IPS-NIHi7 (cell line): ENCODE results near the gene LMX1B.

ENCODE experiments used
- DNase-seq: peaks from one replicate; pipeline ENCODE4 v3.0.0; 2012; ENCODE audit warnings: mixed read lengths; ENCODE audit errors: extremely low spot score

Gene LMX1B

DNA sequence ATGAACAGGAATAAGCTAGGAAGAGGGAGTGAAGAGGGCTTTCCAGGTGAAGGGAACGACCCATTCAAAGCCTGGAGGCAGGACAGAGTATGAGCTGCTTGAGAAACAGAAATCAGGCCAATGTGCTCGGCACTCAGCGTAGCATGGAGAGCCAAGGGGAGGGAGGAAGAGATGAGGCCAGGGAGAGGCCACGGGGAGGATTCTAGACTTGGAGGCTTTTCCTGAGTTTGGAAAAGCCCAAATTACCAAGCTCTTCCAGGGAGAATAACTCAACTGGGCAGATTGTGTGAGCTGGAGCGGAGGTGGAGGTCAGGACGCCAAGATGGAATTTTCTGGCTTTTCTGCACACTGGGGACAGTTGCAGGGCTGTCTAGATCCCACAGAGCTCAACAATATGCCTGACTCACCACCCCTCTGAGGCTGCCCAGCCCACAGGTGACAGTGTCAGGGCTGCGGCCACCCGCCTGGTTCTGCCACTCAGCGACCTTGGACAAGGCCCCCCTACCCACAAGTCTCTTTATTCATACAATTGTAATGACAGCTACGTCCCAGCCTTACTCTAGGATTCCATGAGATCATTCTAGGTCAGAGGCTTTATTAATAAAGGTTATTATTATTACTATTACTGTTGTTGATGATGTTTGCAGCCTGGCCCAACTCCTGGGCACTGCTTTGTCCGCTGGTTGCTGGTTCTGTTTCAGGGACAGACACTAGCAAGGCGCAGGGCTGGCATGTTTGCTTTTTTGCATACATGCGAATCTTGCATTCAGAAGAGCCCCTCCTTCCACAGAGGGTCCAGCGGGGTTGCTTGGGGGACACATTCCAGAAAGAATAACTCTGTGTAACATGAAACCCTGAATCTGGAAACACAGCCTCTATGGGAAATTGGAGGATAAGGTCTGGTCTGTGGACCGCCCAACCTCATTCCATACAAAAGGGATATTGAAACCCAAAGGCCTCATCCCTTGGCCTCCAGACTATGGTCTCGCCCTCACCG lies 9.4 kb upstream of the LMX1B start:
- no peak for DNase-seq

DNA sequence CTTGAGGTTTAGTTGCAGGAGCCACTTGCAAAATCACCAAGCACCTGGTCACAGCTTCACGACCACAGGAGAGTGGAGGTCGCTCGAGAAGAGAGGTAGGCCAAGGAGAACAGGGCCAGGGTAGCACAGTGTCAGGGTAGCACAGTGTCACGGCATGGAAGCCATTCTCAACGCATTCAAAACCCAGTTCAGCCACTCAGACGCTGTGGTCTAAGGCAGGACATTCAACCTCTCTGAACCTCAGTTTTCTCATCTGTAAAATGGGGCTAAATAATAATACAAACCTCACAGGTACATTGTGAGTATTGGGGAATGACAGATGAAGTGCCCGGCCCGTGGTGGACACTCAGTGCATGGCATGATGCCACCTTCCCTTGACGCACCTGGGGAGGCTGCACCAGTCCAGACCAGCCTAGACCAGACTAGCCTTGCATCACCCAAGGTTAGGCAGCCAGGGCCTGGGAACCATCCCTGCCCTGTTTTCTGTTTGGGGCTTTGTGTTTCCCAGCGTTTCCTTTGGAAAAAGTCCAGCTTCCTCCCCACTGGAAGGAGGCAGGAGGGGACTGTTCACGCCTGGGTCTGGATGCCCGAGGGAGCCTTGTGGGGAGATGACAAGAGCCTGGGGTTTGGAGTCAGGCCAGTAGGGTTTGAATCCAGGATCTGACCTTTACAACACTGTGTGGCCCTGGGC lies 7.8 kb upstream of the LMX1B start:
- DNase-seq, result no peak

DNA sequence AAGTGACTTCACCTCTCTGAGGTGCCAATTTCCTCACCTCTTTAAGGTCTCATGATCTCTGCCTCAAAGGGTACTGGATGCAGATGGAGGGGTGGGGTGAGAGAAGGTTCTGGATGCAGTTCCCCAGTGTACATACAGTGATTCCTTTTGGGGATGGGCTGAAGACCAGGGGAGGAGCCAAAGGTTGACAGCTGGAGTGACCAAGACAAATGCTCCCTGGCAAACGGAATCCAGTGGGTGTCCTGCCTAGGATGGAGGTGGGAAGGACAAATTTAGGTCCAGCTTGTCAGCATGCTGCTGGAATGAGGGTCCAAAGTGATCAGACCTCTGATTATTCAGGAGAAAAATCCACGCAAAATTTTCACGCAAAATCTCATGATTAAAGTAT lies 7.3 kb upstream of the LMX1B start:
- DNase-seq, result no peak

DNA sequence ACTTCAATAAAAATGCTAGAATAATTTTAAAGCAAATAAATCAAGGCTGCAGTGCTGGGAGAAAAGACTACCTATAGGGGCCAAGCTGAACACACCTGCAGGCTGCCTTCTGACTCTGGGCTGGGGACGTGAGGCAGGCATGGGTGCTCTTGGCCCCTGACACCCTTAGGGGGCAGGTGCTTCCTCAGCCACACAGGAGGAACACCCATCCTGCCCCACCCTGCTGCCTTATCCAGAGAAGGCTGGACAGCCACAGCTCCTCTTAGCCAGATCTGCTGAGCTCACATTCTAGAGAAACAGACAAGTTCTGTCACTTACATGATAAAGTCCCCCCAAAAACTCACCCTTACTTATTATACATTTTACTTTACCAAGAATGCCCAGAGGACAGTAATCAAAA lies 6.6 kb upstream of the LMX1B start:
- no peak for DNase-seq

DNA sequence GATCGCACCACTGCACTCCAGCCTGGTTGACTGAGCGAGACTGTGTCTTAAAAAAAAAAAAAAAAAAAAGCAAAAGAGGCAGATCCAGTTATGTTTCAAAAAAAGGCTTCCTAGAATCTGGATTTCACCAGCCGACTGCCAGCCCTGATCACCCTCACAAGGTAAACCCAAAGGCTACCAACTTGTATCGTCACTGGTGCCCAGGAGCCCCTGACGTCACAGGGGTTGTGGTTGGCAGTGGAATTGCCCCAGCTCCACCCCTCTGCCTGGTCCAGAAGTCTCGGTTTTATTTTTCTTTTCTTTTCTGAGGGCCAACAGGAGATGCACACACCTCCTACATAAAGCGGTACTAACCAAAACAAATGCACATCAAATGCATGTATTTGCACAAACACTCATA lies 6.0 kb upstream of the LMX1B start:
- DNase-seq, result no peak

DNA sequence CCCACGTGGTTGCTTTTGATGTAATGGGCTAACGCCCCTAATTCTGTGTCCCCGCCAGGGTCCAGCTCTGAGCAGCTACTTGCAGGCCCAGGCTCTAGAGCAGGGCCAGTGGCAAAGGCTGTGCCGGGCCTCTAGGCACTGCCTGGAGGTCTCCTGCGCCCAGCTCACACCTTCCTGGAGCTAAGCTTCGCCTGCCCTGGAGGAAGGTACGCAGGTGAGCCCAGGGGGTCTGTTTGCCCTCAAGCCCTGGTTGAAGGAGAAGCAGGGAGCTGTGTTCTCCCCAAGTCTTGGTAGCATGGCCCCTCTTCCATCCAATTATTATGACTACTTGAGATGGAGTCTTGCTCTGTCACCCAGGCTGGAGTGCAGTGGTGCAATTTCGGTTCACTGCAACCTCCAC lies 5.2 kb upstream of the LMX1B start:
- no peak for DNase-seq

DNA sequence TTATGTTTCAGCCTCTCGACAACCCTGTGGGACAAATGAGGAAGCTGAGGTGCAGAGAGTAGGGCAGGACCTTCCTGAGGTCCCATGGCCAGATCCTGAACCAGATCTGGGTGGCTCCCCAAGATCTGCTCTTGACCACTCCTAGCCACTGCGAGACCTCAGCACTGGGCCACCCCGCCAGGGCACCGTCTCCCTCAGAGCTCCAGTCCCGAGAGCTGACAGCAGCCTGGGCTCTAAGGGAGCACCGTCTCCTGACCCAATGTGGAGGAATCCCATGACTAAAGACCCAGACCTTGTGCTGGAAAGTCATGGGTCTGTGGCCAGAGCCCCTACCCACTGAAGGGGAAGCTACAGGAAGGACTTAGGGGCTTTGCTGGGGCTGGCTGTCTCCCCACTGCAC lies 4.5 kb upstream of the LMX1B start:
- DNase-seq, result no peak

DNA sequence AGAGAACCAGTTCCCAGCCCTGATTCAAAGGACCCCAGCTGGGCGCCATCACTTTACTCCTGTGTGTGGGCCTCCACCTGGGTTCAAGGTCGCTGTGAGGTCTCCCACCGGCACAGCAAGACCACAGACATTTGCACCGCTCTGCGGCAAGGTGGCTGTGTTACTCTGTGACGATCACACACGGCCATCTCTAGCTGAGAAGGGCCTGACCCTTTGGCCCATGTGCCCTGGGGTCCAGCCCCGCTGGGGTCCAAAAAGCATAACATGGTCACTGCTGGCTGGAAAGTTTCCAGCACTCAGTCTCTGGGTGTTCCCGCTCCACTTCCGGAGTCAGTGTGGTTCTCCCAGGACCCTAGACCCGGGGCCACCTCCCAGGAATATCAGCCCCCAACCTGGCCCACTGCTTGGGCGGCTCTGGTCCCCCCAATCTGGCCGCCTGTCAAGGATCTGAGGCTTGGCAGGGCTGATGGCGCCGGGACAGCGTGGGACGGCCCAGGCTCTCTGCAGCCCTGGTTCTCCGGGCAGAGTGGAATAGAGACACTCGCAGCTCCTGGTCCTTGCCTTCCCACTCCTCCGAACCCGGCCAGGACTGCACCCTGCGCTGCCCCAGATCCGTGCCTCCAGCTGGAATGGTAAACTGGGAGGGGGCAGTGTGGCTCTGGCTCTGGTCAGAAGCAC lies 3.9 kb upstream of the LMX1B start:
- DNase-seq, result no peak

DNA sequence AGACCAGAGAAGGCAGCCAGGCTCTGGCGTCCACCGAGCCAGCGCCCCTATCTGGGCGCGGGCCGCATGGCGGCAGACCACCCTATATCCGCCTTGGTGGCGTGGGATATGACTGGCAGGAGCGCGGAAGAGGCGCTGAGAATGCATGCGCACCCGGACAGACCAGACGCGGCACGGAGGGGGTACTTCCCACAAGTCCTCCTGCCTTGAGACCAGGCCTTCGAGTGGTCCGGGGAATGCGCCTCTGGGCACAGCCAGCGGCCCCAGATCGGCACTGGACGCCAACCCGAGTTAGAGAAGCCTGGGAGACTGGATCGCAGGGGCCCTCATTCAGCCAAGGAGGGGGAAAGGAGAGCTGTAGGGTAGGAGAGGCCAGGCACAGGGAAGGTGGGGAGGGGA lies 2.5 kb upstream of the LMX1B start:
- DNase-seq, result no peak

DNA sequence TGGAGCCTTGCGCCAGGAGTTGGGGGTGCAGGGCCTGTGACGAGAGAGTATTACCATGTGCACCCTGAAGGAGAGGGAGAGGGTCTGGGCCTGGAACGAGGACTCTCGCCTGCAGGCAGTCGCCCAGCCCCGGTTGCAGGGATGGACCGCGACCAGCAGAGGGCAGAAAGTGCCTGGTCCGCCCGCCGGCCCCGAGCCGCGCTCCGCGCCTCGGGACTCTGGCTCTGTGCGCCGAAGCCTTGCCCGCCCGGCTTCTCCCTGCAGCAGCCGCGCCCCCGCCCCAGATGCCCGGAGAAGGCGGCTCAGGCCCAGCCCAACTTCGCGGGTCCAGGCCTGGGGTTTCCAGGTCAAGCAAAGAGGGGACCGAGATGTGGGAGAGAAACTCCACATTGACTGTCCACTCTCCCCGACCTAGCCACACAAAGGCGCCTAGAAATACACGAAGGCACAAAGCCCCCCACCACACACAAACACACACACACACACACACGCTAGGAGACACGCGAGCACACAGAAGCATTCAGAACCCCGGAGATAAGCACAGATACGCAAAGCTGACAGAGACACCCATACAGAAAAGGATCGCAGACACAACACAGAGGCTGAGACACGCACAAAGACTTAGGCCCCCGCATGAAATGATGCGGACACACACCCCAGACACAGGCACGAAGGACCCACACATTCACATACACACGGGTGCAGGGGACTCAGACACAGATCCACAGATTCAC lies 2.0 kb upstream of the LMX1B start:
- peak; percentile 90 for DNase-seq

DNA sequence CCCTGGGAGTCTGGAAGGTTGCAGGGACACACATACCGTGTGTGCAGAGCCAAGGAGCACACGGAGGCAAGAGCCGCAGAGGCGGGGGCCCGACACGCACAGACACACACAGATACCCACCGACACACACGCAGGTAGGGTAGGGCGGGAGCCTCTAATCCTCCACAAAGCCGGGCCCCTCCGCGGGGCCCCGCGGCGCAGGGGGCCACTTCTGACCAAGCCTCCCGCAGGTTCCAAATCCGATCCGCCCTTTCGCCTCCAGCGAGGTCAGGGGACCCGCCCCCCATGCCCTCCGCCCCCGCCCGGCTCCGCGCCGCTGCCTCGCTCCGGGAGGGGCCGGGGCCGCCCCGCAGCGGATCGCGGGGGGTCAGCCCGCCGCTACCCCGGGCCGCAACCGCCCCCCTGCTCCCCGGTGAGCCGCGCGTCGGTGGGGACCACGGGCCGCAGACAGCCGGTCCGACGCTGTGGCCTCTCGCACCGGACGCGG lies 1.4 kb upstream of the LMX1B start:
- no peak for DNase-seq

DNA sequence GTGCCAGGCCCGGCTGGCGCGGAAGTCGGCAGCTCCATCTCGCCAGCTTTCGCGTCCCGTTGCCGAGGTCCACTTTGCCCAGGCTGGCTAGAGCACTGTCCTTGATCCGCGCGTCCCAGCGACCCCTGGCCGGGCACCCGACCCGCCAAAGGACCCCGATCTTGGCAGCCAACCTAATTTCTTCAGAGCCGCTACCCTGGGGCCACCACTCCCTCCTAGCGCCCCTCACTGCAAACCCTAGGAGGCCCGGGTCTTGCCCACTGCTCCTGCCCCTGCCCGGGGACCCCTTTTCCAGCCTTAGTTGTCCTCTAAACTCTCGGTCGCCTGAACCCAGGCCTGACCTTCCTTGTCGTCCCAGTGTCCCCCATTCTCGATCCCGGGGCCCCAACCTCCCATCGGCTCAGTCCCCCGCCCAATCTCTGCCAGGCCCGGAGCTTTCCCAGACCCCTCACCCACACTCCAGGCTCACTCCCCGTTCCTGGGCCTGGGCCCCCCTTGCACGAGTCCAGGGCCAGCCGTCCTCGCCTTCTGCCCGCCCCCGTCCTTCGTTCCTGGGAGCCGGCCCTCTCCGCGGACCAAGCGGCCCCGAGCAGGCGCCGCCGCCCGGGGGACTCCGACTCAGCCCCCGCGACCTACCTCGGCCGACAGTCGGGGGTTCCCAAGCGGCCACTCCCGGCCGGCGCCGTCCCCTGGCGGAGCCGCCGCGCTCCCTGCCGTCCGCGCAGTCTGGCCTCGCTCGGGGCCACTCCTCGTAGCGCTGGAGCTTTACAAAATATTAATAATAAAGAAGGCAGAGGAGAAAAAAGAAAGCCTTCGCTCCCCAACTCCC lies 701 bp upstream of the LMX1B start:
- DNase-seq, result no peak

DNA sequence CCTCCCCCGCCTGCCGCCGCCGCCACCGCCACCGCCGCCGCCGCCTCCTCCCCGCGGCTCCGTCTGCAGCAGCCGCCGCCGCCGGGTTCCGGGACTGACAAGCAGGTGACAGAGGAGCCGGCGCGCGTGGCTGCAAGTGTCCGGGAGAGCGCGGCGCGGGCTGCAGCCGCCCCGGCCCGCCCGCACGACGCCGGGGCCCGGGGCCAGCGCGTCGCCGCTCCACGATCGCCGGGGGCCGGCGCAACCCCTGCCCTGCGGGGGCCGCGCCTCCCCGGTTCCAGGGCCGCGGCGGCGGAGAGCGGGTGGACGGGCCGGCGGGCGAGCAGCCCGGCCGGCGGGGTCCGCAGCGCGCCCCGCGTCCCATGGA lies 343 bp downstream of the LMX1B start:
- no peak for DNase-seq

DNA sequence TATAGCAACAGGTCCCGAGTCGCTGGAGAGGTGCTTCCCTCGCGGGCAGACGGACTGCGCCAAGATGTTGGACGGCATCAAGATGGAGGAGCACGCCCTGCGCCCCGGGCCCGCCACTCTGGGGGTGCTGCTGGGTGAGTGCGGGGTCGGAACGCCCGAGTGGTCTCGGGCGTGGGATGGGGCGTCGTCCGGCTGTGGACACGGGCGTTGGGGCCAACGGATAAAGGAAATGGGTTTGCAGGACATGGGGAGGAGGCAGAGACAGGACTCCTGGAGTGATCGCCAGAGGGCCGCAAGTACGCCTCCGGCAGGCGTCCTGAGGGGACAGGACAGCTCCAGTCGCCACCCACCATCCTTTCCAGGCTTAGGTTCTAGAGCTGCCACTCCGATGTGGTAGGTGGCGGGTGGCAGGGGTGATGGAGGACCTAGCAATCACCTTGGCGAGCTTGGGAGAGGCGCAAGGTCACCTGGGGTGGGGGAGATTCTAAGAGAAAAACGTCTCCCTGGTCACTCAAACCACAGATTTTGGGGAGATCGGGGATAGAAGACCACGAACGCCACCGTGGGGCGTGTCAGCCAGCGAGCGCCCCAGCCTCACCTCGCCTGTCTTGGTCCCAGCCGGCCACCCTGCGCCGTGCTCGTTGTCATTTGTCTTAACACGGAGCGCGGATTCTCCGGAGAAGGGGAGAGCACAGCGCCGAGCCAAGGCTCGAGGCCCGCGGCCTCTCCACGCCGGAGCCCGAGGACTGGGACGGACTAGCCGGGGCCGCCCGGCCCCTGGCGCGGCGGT lies 922 bp downstream of the LMX1B start:
- no peak for DNase-seq

DNA sequence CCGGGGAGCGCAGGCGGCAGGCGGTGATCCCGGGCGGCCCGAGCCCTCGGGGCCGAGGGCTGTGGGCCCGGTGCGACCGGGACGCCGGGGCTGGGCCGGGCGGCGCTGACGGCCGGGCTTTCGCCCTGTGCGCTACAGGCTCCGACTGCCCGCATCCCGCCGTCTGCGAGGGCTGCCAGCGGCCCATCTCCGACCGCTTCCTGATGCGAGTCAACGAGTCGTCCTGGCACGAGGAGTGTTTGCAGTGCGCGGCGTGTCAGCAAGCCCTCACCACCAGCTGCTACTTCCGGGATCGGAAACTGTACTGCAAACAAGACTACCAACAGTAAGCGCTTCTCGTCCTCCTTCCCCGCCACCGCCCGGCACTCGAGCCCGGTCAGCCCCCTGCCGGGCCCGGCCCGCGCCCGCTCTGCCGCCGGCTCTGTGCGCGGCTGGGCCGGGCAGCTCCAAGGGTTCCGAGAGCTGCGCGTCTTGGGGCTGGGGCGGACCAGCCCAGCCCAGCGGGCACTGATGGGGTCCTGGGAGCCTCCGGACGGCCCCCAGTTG lies 1.6 kb downstream of the LMX1B start:
- DNase-seq, result no peak

DNA sequence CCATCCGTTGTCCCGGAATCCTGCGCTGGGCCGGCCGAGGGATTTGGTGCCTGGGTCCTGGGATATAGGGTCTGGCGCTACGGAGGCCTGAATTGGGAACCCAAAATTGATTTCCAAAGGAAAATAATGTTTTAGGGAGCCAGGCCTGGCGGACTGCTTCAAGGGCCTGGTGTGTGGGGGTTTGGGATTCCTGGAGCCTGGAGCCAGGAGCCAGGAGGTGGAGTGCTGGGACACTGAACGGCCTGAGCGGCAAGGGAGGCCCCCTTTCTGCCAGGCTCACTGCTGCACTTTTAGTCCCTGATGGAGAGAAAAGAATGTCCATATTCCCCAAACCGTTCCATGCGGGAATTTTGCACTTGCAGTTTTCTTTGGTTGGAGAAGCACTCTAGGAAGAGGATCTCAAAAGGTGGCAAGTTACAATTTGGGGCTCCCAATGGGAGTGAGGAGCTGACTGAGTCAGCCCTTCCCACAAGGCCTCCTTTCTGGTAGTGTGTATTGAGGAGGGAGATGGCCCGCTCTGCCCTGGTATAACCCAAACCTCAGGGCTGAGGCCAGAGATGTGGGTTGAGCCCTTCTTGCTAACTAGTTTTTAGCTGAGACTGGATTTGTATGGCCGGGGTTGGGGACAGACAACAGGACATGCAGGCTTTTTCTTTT lies 2.2 kb downstream of the LMX1B start:
- DNase-seq, result no peak

DNA sequence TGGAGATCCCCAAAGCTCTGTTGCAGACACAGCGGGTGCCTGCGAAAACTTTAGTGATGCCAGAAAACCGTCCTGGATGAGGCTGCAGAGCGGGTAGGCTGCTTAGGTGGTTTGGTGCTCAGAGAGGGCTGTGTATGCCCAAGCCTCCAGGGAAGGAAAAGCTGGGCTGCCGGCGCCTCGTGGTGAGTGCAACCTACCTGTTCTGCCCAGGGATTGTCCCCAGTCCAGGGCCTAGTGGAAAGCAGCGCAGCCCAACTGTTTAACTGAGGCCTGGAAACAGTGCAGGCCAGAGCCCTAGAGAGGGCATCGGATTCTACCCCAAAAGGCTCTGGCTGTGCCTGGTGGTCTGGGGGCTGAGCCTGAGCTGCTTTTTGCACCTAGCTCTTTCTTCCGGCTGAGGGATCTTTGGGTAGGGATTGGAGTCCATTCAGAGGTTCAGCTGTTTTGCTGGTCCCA lies 2.8 kb downstream of the LMX1B start:
- DNase-seq, result no peak

DNA sequence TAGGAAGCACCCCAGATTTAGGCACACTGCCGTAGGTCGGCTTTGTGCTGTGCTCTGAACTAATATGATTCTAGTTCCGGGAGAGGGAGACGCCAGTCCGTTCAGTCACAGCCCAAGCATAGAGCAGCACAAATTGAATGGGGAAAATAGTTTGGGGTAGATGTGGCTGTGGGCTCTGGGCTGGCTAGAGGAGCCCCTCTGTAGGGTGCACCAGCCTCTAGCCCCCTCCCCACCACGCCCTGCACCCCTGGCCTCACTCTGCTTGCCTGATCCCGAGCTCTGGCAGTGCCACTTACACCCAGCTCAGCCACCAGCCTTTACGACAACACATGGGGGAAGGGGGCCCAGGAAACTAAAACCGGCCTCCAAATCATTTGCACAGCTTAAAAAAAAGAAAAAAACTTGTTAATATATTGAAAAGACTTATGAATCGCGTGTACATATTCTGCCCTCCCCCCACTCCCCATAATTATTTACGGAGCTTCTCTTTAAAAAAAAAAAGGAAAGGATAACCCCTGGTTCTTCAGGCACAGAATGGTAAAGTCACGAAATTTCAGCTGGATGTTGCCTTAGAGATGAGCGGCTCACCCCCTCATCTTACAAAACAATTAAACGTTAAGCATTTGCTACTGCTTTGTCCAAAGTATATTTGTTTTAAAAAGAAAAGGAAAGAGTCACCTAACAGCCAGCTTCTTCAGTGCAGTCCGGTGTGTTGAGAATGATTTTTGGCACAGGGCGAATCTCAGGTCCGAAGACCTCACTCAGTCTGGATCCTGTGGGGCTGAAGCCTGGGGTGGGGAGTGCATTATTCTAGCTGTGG lies 3.5 kb downstream of the LMX1B start:
- DNase-seq, result no peak
